Measurements from ENCODE around the gene INAVA.

INAVA gene, protein sequence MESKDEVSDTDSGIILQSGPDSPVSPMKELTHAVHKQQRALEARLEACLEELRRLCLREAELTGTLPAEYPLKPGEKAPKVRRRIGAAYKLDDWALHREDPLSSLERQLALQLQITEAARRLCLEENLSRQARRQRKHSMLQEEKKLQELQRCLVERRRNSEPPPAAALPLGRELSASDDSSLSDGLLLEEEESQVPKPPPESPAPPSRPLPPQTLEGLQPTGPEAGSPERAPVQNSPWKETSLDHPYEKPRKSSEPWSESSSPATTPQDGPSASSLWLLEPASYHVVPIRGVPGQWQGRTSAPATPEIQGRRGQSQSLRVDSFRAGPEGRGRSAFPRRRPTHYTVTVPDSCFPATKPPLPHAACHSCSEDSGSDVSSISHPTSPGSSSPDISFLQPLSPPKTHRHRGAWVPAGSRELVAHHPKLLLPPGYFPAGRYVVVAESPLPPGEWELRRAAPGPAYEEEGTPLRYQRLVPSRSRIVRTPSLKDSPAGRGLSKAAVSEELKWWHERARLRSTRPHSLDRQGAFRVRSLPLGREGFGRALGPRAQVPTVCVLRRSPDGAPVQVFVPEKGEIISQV

DNA sequence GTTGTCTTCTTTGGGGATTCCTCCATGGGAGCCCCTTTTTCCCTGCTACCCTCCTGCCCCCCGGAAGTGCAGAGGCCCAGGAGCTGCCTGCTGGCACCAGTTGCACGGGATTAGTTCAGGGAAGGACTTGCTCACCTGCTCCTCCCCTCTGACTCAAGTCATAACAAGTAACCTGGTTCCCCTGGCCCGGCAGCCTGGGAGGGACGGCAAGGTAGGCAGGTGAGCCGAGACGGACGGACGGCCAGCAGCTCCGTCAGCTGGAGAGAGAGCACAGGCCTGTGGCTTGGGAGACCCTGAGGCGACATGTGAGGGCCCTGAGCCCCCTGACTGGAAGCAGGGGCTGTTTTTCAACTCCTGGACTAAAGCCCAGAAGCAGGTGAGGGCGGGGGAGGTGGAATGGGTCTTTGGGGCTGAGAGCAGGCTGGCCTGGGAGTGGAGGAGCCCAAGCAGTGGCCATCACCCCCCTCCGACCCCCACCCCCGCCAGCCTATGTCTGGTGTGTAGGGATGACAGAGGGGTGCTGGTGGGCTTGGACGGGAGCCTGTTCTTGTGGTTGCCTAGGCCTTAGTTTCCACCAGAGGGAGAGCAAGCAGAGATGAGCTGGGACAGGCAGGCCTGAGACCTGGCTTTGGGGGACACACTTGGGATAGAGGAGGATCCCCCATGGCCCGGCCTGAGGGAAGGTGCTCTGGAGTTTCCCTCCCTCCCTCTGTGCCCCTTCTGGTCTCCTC is at the start of gene INAVA:
Gene INAVA, plus strand, starts transcription at position 189 of the 731 bp plus-strand sequence. CDS start 3,501 bp downstream, outside the sequence.
- in situ Hi-C loops (cut with MboI; ENCODE audit: low sequenced_read_pairs, unreplicated experiment) = no loop called here
- TF ChIP-seq, protein P1, sequence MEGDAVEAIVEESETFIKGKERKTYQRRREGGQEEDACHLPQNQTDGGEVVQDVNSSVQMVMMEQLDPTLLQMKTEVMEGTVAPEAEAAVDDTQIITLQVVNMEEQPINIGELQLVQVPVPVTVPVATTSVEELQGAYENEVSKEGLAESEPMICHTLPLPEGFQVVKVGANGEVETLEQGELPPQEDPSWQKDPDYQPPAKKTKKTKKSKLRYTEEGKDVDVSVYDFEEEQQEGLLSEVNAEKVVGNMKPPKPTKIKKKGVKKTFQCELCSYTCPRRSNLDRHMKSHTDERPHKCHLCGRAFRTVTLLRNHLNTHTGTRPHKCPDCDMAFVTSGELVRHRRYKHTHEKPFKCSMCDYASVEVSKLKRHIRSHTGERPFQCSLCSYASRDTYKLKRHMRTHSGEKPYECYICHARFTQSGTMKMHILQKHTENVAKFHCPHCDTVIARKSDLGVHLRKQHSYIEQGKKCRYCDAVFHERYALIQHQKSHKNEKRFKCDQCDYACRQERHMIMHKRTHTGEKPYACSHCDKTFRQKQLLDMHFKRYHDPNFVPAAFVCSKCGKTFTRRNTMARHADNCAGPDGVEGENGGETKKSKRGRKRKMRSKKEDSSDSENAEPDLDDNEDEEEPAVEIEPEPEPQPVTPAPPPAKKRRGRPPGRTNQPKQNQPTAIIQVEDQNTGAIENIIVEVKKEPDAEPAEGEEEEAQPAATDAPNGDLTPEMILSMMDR (IDR thresholded peaks at IDR 0.05; ENCODE audit: borderline replicate concordance, control extremely low read depth, extremely low read depth, insufficient read depth, missing control alignments) = no peak
- DNase-seq (ENCODE audit: low spot score) = no peak

DNA sequence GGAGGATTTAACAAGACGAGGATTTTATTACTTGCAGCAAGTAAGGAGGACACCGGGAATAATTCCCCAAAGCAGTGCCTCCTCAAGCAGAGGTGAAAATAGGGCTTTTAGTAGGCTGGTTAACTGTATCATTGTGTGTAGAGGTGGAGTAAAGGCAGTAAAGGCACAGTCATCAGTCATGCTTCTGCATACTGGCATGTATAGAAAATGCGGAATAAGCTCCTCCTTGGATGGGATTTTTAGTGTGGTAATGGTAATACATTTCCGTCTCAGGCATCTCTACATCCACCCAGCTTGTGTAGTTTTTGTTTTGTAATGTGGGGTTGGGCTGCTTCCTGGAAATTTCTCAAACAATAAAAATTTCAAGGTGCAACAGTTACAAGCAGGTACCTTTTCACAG is 49.3 kb upstream of the INAVA start:
- TF ChIP-seq, protein P1 (IDR thresholded peaks at IDR 0.05; ENCODE audit: borderline replicate concordance, control extremely low read depth, extremely low read depth, insufficient read depth, missing control alignments) = no peak
- no peak for DNase-seq (ENCODE audit: low spot score)
- in situ Hi-C loops (cut with MboI; ENCODE audit: low sequenced_read_pairs, unreplicated experiment) = no loop called here

DNA sequence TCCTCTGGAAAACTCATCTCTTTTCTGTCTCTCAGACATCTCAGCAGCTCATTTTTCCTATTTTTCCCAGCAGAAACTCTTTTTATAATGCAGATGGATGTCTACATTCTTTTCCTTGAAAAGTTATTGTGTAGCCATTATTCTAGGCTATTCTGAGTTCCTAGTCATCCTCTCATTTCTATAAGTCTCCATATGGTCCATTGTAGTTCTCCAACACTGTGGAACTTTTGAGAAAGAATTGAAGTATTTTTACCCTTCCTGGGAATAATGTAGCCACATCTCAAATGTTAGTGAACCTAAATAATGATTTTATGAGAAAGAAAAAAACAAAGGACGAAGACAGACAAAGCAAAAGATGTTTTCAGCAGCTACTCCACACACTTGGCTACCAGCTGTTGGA is 48.3 kb upstream of the INAVA start:
- TF ChIP-seq, protein P1 (IDR thresholded peaks at IDR 0.05; ENCODE audit: borderline replicate concordance, control extremely low read depth, extremely low read depth, insufficient read depth, missing control alignments) = no peak
- in situ Hi-C loops (cut with MboI; ENCODE audit: low sequenced_read_pairs, unreplicated experiment) = no loop called here
- no peak for DNase-seq (ENCODE audit: low spot score)

DNA sequence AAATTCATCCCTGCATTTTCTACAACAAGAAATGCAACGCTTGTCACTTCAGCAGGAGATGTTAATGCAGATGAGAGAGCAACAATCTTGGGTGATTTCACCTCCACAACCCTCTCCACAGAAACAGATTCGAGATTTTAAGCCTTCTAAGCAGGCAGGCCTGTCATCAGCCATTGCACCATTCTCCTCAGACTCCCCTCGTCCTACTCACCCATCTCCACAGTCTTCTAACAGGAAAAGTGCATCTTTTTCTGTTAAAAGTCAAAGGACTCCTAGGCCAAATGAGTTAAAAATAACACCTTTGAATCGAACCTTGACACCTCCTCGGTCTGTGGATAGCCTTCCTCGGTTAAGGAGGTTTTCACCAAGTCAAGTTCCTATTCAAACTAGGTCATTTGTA is 45.3 kb upstream of the INAVA start:
- DNase-seq (ENCODE audit: low spot score) = no peak
- TF ChIP-seq, protein P1 (IDR thresholded peaks at IDR 0.05; ENCODE audit: borderline replicate concordance, control extremely low read depth, extremely low read depth, insufficient read depth, missing control alignments) = no peak
- in situ Hi-C loops (cut with MboI; ENCODE audit: low sequenced_read_pairs, unreplicated experiment) = no loop called here

DNA sequence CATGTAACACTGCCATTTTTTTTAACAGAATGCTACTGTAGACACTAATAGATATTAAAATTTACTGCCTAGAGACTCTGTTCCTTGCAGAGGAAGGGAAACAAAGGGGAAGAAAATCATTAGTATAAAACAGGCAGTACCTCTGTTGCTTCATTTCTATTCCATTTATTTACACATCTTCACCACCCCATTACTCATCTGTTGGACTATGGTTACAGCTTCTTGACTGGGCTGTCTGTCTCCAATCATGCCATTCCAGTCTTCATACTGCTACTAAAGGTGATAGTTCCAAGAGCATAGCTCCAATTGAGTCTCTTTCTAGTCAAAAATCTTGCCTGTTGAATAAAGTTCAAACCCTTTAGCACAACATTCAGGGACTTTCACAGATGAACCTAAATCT is 44.1 kb upstream of the INAVA start:
- TF ChIP-seq, protein P1 (IDR thresholded peaks at IDR 0.05; ENCODE audit: borderline replicate concordance, control extremely low read depth, extremely low read depth, insufficient read depth, missing control alignments) = no peak
- in situ Hi-C loops (cut with MboI; ENCODE audit: low sequenced_read_pairs, unreplicated experiment) = no loop called here
- no peak for DNase-seq (ENCODE audit: low spot score)

DNA sequence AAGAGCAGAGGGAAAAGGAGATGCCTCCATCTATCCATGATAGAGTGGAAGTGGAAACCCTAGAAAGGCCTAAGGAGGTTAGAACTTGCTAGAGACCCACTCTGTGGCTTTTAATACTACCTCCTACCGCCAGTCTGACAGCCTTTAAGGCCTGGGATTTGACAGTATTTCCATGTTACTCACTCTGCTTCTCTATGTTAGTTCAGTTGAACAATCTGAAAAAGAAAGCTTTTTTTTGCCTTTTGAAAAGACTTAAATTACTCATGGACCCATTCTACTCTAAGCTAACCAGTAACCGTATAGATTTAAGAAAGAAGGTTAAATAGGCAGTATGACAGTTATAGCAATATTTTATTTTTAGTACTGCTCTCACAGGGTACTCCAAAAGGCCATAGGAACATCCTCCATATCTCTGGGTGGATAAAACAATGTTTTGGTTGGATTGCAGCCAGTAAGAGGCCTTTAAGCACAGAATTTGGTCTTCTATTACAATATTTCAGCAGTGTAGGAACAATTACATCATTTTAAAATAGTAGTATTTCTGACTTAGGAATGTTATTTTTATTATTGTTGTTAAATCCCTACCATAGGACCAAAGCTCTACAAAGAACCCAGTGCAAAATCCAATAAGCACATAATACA is 37.9 kb upstream of the INAVA start:
- TF ChIP-seq, protein P1 (IDR thresholded peaks at IDR 0.05; ENCODE audit: borderline replicate concordance, control extremely low read depth, extremely low read depth, insufficient read depth, missing control alignments) = no peak
- no peak for DNase-seq (ENCODE audit: low spot score)
- in situ Hi-C loops (cut with MboI; ENCODE audit: low sequenced_read_pairs, unreplicated experiment) = no loop called here
